Cardiac muscle cell (in vitro differentiated cells and primary cell): ENCODE data around the gene RGMB. TPM values are rescaled to one million over a fixed set of nuclear protein-coding genes. Genes with fewer than 3 reads are reported as not detected.

ENCODE experiments used
- DNase-seq, 2 donors: peaks; one replicate each; pipeline versions ENCODE4 v3.0.0 to v3.0.0-alpha.2; 2010 to 2017; ENCODE audit warnings: low read depth in 1 of 2, low spot score in 1 of 2
- H3K27ac ChIP-seq: fragments of 200-600 bp; sonication (generic); 2 replicates; pipeline ENCODE4 v1.5.1; 2016
- H3K27me3 ChIP-seq: fragments of 200-600 bp; sonication (generic); 2 replicates; pipeline ENCODE4 v1.6.0; 2016; ENCODE audit warnings: control low read depth
- H3K36me3 ChIP-seq: fragments of 200-600 bp; sonication (generic); 2 replicates; pipeline ENCODE4 v1.5.1; 2016; ENCODE audit warnings: control low read depth
- H3K4me1 ChIP-seq: fragments of 200-600 bp; sonication (generic); 2 replicates; pipeline ENCODE4 v1.8.1; 2017; ENCODE audit warnings: low read depth, mild to moderate bottlenecking, mixed run types
- H3K4me3 ChIP-seq: fragments of 200-600 bp; sonication (generic); 2 replicates; pipeline ENCODE4 v1.5.1; 2016; ENCODE audit warnings: mild to moderate bottlenecking
- H3K9me3 ChIP-seq: fragments of 200-600 bp; sonication (generic); 2 replicates; pipeline ENCODE4 v1.5.1; 2017; ENCODE audit warnings: low read depth, mild to moderate bottlenecking, control low read depth
- polyA plus RNA-seq: library from polyadenylated mRNA; unstranded; fragments of >200 nt; fragmentation: Nextera tagmentation; extraction: Ambion mirVana; gene quantifications from 2 replicates; pipeline ENCODE4 v1.2.1, GENCODE V29; 2016
- total RNA-seq: library from RNA; depleted of rRNA; stranded (reverse); fragments of >200 nt; gene quantifications from 2 replicates; pipeline ENCODE4 v1.2.3, GENCODE V29; 2016
- TF ChIP-seq, protein P1 (sequence below): IDR thresholded peaks from 2 replicates; pipeline ENCODE4 v1.5.1; 2012; ENCODE audit warnings: low read depth, mild to moderate bottlenecking, low read length

RGMB gene
- total and polyA plus RNA-seq, 2 experiments from 2014 or later, result 7.1 to 15.6 TPM

DNA sequence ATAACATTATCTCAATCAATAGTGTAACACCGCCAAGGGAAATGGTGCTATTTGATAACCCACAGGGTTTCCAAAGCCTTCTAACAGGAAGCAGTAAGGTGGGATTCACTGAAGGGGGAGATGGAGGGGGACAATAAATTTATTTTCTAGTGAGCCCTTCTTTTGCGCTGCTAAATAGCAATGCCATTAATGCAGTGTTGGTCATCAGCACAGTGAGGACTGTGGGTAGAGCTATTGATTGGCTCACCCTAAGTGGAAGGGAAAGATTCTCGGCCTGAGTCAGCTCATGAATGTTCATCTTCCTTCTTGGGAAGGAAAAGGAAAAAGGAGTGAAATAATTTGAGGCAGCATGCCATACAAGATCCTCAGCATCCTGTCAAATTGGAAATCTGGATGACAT is 25.4 kb downstream of the RGMB start:
- no peak overlapping the region for H3K27ac ChIP-seq
- H3K9me3 ChIP-seq, result no peaks in the 10 kb centered on the region
- DNase-seq, result no peak
- no peak overlapping the region for H3K4me3 ChIP-seq
- H3K36me3 ChIP-seq, result no peaks in the 10 kb centered on the region
- H3K4me1 ChIP-seq, result no peaks in the 10 kb centered on the region
- no peaks in the 10 kb centered on the region for H3K27me3 ChIP-seq
- TF ChIP-seq, protein P1, sequence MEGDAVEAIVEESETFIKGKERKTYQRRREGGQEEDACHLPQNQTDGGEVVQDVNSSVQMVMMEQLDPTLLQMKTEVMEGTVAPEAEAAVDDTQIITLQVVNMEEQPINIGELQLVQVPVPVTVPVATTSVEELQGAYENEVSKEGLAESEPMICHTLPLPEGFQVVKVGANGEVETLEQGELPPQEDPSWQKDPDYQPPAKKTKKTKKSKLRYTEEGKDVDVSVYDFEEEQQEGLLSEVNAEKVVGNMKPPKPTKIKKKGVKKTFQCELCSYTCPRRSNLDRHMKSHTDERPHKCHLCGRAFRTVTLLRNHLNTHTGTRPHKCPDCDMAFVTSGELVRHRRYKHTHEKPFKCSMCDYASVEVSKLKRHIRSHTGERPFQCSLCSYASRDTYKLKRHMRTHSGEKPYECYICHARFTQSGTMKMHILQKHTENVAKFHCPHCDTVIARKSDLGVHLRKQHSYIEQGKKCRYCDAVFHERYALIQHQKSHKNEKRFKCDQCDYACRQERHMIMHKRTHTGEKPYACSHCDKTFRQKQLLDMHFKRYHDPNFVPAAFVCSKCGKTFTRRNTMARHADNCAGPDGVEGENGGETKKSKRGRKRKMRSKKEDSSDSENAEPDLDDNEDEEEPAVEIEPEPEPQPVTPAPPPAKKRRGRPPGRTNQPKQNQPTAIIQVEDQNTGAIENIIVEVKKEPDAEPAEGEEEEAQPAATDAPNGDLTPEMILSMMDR, result no peak

DNA sequence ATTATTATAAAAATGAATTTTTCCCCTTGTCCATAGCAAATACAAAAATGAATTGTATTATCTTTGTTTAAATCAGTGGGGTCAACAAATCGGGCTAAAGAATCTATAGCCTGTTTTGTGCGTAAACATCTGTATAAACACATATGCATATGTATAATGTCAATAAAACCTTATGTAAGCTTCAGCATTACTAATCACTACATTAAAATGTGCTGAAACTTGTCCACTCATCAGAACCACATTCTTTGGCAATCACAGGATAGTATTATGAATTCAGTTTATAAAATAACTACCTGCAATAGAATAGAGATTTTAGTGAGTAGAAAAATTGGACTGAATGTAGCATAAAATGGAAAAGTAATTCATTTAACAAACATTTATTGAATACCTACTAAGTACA is 30.6 kb downstream of the RGMB start:
- Histone ChIP-seq H3K27ac (no peak overlapping the region), H3K9me3 (no peaks in the 10 kb centered on the region), H3K36me3 (no peaks in the 10 kb centered on the region), H3K27me3 (no peaks in the 10 kb centered on the region), H3K4me3 (no peak overlapping the region), H3K4me1 (no peaks in the 10 kb centered on the region)
- TF ChIP-seq, protein P1, result no peak
- DNase-seq, result no peak

DNA sequence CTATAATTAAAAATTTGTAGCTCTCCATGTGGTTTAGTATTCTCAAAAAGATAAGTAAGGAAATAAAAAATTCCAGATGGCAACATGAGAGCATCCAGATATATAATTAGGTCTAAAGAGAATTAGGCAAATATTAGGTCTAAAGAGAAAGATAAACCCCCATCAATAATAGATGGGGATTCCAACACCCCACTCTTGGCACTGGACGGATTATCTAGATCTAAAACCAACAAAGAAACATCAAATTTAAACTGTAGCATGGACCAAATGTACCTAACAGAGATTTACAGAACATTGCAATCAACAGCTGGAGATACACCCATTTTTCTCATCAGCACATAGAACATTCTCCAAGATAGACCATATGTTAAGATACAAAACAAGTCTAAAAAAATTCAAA is 31.6 kb downstream of the RGMB start:
- H3K4me1 ChIP-seq, result no peaks in the 10 kb centered on the region
- TF ChIP-seq, protein P1, result no peak
- no peaks in the 10 kb centered on the region for H3K9me3 ChIP-seq
- H3K27me3 ChIP-seq, result no peaks in the 10 kb centered on the region
- no peak overlapping the region for H3K4me3 ChIP-seq
- no peak for DNase-seq
- H3K36me3 ChIP-seq, result no peaks in the 10 kb centered on the region
- H3K27ac ChIP-seq, result no peak overlapping the region

DNA sequence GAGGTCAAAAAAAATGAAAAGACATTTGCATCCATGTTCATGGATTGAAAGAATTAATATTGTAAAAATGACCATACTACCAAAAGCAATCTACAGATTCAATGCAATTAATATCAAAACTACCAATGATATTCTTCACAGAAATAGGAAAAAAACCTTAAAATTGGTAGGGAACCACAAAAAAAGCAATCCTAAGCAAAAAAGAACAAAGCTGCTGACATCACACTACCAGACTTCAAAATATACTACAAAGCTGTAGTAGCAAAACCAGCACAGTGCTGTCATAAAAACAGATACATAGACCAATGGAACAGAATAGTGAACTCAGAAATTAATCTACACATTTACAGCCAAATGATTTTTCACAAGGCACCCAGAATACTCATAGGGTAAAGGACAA is 34.3 kb downstream of the RGMB start:
- Histone ChIP-seq H3K27ac (no peak overlapping the region), H3K9me3 (no peaks in the 10 kb centered on the region), H3K27me3 (no peaks in the 10 kb centered on the region), H3K36me3 (no peaks in the 10 kb centered on the region), H3K4me3 (no peak overlapping the region), H3K4me1 (no peaks in the 10 kb centered on the region)
- no peak for DNase-seq
- TF ChIP-seq, protein P1, result no peak

DNA sequence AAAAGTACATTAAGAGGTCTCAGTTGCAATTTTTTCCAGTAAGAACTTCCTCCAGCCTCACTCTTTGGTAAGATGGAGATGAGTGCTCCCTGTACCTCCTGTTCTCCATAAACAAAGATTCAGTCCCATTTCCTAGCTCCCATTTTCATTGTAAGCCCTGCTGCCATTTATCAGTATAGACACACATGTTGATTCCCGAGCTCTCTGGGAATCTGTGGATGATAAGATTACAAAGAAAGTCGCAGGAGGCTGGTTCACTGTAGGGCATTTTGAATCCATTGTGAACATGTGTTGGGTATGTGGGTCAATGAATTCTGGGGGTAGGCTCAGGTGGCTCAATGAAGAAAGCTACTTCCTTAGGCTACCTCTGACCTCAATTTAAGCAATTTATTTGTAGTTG is 36.7 kb downstream of the RGMB start:
- Histone ChIP-seq H3K27ac (no peak overlapping the region), H3K9me3 (no peaks in the 10 kb centered on the region), H3K4me3 (no peak overlapping the region), H3K27me3 (no peaks in the 10 kb centered on the region), H3K4me1 (no peaks in the 10 kb centered on the region), H3K36me3 (no peaks in the 10 kb centered on the region)
- TF ChIP-seq, protein P1, result no peak
- DNase-seq, result no peak

DNA sequence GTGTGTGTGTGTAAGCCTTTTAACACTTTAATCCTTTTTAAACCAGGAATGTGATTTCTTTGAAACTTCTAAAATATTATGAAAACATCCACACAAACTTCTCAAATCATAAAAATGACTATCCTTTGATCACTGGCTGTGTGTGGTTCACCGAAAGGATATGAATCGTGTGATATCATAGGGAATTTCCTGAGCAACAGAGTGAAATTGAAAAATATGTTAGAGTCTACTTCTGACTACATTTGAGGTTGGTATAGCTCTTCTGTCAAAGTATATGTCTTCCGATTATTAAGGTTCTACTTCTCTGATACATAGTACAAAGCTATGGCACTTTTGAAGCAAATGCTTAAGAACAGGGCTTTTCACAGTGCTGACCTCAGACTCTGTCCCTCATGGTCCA is 40.3 kb downstream of the RGMB start:
- no peak for DNase-seq
- no peak overlapping the region for H3K4me3 ChIP-seq
- H3K27ac ChIP-seq, result no peak overlapping the region
- no peaks in the 10 kb centered on the region for H3K4me1 ChIP-seq
- no peaks in the 10 kb centered on the region for H3K36me3 ChIP-seq
- H3K27me3 ChIP-seq, result no peaks in the 10 kb centered on the region
- H3K9me3 ChIP-seq, result no peaks in the 10 kb centered on the region
- TF ChIP-seq, protein P1, result no peak
